Medulla oblongata (tissue), 1 donor: ENCODE results near the gene UVRAG.
"Not testable (repeated sequence)": the region's sequence is repeated elsewhere in the genome, so short reads cannot be mapped to it uniquely, and the experiment has no call there.

Source experiments
- DNase-seq: peaks from one replicate; pipeline ENCODE4 v3.0.0-alpha.2; 2015; ENCODE audit errors: extremely low spot score

UVRAG gene

GRCh38 chr11:75836417-75836816 is 21.4 kb downstream of the UVRAG start:
- no peak for DNase-seq

- DNase-seq, result no peak
These were observed 24.8 kb downstream of the UVRAG start for GRCh38 chr11:75839851-75840250.

- DNase-seq, result no peak
These were observed 25.5 kb downstream of the UVRAG start for GRCh38 chr11:75840522-75840921.

DNA sequence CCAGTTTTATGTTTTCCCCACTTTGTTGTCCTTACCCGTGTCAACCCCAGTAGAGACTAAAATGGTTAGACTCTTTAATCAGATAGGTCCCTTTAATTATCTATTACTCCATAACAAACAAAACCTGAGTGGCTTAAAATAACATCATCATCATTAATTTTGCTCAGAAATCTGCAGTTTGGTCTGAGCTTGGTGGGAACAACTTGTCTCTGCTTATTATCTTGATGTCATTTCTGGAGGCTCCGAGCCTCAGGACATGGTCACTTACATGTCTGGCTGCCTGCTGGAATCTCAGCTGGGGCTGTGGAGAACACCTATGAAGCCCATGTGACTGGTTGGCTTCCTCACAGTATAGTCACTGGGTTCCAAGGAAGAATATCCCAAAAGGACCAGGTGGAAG is 26.7 kb downstream of the UVRAG start:
- DNase-seq, result no peak

DNA sequence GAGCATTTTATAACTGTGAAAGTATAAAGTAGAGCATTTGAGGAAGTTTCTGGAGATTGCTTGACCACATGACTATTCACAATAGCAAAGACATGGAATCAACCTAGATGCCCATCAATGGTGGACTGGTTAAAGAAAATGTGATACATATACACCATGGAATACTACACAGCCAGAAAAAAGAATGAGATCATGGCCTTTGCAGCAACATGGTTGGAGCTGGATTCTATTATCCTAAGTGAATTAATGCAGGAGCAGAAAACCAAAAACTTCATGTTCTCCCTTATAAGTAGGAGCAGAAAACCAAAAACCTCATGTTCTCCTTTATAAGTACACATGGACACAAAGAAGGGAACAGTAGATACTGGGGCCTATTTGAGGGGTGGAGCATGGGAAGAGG is 30.3 kb downstream of the UVRAG start:
- DNase-seq, result no peak

DNA sequence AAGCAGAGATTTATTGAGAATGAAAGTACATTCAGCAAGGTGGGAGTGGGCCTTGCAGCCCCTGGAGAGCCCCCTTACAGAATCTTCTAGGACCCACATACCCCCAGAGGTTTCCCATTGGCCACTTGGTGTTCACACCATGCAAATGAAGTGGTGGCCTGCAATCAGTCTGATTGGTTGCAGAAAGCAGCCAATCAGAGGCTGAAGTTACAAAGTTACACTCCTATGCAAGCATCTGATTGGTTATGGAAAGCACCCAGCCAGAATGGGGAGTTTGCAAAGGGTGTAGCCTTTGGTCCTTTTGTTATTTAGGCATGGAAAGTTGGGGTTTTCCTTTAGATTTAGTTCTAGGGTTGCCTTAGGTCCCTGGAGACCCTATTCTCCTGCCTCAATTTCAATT is 34.9 kb downstream of the UVRAG start:
- no peak for DNase-seq

GRCh38 chr11:75850787-75851186 is 35.8 kb downstream of the UVRAG start:
- DNase-seq, result no peak

DNA sequence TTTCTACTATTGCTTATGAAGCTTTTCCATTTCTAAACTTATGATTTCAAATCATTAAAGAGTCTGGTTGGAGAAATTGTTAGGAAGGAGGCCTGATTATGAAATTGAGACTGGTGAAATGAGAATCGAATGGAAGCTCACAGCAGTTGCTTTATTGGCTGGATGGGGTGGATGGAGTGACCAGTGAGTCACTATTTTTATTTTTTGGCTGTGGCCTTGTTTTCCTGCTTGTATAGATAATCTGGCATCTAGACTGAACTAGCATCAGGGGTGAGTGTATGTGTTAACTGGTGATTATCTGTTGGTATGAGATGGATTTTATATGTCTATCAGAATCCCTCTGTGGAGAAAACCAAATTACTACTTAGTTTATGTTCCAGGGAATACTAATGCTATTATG is 36.2 kb downstream of the UVRAG start:
- no peak for DNase-seq

DNA sequence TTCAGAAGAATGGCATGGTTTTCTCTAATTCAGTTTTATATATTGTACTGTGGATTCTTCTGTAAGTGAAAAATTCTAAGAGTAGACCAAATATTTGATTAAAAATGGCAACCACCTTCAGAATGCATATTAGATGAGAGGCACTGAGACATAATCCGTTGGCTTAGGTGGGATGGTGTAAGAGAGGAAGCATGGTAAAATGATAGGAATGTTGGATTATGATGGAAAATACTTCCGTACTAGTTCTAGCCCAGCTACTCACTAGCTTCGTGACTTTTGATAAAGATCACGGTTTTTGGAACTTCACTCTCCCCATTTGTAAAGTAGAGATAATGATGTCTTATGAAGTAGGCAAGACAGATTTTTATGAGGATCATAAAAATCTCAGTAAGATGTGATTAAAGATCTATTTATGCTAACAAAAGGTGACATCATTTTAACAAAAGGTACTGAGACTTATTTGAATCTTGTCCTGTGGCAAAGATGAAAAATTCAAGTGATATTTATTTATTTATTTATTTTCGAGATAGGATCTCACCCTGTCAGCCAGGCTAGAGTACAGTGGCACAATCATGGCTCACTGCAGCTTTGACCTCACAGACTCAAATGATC is 37.5 kb downstream of the UVRAG start:
- no peak for DNase-seq

GRCh38 chr11:75853563-75853962 is 38.6 kb downstream of the UVRAG start:
- DNase-seq, result not testable (repeated sequence)

DNA sequence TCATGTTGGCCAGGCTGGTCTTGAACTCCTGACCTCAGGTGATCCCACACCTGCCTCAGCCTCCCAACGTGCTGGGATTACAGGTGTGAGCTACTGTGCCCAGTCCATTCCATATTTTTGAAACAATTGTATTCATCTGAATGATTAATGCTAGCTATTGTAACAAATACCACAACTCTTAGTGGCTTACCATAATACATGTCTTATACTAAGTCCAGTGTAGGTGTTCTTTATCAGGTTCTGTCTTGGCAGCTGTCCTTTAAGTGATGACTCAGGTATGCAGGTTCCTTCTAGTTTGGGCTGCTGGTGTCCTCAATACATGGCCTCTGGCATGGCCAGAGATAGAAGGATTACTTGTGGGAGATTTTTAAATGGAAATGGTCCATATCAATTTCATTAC is 39.0 kb downstream of the UVRAG start:
- DNase-seq, result no peak

DNA sequence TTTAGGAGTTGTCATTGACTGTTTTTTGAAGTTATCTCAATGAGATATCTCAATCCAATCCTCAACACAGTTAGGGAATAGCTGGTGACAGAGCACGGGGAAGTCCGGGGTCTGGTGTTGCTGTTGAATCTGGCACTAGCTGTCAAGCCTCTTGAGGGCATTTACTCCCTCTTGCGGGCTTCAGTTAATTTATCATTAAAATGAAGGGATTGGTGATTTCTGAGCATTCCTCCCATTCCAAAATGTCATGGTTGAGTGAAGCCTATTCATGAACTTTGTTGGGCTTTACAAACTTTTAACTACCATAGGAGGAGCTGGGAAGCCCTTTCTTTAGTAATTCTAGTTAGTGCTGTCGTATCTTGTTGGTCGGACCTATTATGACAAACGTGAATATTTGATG is 40.2 kb downstream of the UVRAG start:
- no peak for DNase-seq

- DNase-seq, result no peak
These were observed 41.9 kb downstream of the UVRAG start for GRCh38 chr11:75856912-75857311.

DNA sequence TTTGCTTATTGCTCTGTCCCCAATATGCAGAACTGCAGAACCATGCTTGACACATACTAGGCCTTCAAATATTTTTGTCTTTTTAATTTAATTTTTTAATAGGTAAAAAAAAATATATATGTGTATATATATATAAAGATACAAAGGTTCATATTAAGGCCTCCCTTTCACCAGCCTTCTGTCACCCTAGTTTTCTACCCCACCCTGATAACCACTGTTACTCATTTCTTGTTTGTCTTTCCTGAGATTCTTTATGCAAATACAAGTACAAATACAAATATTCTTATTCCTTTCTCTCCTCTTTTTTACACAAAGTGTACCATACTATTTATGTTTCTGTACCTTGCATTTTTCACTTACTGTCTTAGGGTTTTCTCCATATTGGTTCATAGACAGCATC is 43.0 kb downstream of the UVRAG start:
- DNase-seq, result no peak

GRCh38 chr11:75858613-75859012 is 43.6 kb downstream of the UVRAG start:
- no peak for DNase-seq

GRCh38 chr11:75859614-75860013 is 44.6 kb downstream of the UVRAG start:
- no peak for DNase-seq

DNA sequence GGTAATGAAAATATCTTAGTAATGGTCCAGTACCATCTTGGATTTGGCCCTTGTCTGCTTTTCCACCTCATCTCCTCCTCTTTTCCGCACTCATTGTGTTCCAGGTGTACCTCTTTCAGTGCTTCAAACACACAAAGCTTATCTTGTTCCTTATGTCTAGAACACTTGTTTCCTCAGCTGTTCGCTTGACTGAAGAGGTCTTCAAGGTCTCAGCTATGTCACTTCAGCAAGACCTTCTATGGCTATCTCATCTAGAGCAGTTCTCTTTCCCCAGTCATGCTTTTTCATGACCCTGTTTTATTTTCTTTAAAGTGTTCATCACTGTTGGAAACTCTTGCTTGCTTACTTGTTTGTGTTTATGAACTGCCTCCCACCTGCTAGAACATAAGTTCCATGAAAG is 47.4 kb downstream of the UVRAG start:
- no peak for DNase-seq

GRCh38 chr11:75867778-75868374 is 52.9 kb downstream of the UVRAG start:
- DNase-seq, result peak; percentile 84

GRCh38 chr11:75868990-75869389 is 54.0 kb downstream of the UVRAG start:
- DNase-seq, result peak; percentile 40

GRCh38 chr11:75869661-75870455 is 54.8 kb downstream of the UVRAG start:
- peak; percentile 76 for DNase-seq

DNA sequence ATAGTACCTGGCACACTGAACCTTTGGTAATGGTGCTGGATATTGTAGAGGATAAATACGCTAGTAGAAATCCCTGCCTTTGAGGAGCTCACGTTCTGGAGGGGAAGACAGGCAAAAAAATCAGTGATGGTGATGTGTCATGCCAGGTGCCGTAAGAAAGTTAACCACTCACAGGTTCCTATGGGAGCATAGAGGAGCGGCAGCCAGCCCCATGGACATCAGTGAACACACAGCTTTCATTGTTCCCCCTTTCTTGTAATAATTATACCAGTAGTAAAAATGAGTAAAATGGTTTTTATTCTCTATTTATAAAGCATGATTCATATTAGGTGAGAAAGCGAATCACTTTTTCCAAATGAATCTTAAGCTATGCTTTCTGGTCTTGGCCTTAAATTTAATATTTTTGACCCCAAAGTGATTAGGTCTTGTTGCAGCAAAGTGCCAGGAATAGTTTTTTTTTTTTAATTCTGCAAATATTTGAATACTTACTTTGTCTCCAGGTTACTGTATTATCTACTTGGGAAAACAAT is 57.9 kb downstream of the UVRAG start:
- peak; percentile 37 for DNase-seq

- DNase-seq, result peak; percentile 73
These were observed 58.6 kb downstream of the UVRAG start for GRCh38 chr11:75873417-75874221.
